Pons (tissue), 1 donor: ENCODE measurements around the gene RPS16.
A peak's percentile ranks its signal among the peaks of the same experiment; 100 is the strongest.
"Not testable (repeated sequence)": the region's sequence is repeated elsewhere in the genome, so short reads cannot be mapped to it uniquely, and the experiment has no call there.

ENCODE experiments used
- DNase-seq: peaks from one replicate; pipeline ENCODE4 v3.0.0-alpha.2; 2016; ENCODE audit warnings: low spot score

RPS16 gene

GRCh38 chr19:39435499-39436349 lies at the start of gene RPS16:
Gene RPS16, minus strand, starts transcription at chr19:39435949. Its CDS starts 54 bp downstream, at chr19:39435895.
- DNase-seq: peak; percentile 97

GRCh38 chr19:39483141-39483540 lies 47.4 kb upstream of the RPS16 start:
- no peak for DNase-seq

- no peak for DNase-seq
Measured at GRCh38 chr19:39481676-39482075, 45.9 kb upstream of the RPS16 start.

GRCh38 chr19:39481229-39481545 lies 45.4 kb upstream of the RPS16 start:
- no peak for DNase-seq

- peak; percentile 88 for DNase-seq
Measured at GRCh38 chr19:39480337-39481228, 44.8 kb upstream of the RPS16 start, which contains the start of gene TIMM50. Gene TIMM50, plus strand, starts transcription at chr19:39480838. Its CDS starts 16 bp downstream, at chr19:39480854.

GRCh38 chr19:39479916-39480315 lies 44.2 kb upstream of the RPS16 start:
- no peak for DNase-seq

- DNase-seq: not testable (repeated sequence)
Measured at GRCh38 chr19:39479319-39479801, 43.6 kb upstream of the RPS16 start.

- no peak for DNase-seq
Measured at GRCh38 chr19:39475748-39476147, 40.0 kb upstream of the RPS16 start.

- DNase-seq: no peak
Measured at GRCh38 chr19:39474139-39474620, 38.4 kb upstream of the RPS16 start.

GRCh38 chr19:39473443-39473960 lies 37.8 kb upstream of the RPS16 start:
- no peak for DNase-seq

- no peak for DNase-seq
Measured at GRCh38 chr19:39472746-39473442, 37.1 kb upstream of the RPS16 start.

GRCh38 chr19:39471756-39472536 lies 36.2 kb upstream of the RPS16 start:
- no peak for DNase-seq

- DNase-seq: no peak
Measured at GRCh38 chr19:39470724-39471339, 35.1 kb upstream of the RPS16 start.

GRCh38 chr19:39469567-39469966 lies 33.8 kb upstream of the RPS16 start:
- no peak for DNase-seq

- DNase-seq: no peak
Measured at GRCh38 chr19:39469036-39469435, 33.3 kb upstream of the RPS16 start.

GRCh38 chr19:39467941-39468340 lies 32.2 kb upstream of the RPS16 start:
- DNase-seq: no peak

- DNase-seq: no peak
Measured at GRCh38 chr19:39465956-39466747, 30.4 kb upstream of the RPS16 start.

GRCh38 chr19:39463403-39463802 lies 27.7 kb upstream of the RPS16 start:
- no peak for DNase-seq

GRCh38 chr19:39451257-39451656 lies 15.5 kb upstream of the RPS16 start:
- DNase-seq: not testable (repeated sequence)
